ENCODE measurements around the gene TFCP2L1.
A peak's percentile ranks its signal among the peaks of the same experiment; 100 is the strongest.

Gene TFCP2L1

DNA sequence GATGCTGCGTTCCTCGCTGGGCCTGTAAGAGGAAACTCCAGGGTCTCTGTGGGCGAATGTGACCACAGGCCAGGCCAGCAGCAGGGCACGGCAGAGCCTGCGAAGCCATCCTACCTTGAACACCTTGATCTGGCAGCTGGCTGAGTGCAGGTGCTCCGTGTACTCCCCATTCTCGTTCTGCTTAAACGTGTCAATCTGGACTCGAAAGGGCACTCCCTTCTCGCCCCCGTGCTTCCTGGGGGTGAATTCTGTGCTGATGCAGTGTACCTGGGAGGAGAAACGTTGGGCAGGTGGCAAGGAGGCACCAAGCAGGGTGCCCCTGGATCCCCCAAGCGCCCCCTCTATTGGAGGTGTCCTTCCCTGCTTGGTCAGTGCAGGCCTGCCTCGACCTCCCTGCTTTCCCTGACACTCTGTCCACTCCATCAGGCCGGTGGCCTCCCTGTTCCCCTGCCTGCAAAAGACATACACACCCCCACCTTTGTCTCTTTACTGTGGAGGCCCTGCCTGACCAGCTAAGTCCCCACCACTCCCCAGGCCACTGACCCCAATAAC lies 38.2 kb downstream of the TFCP2L1 start:
- no peak for TF ChIP-seq POLR2A (IDR thresholded peaks at IDR 0.05; ENCODE audit: low read length)
- TF ChIP-seq GATA1 (IDR thresholded peaks at IDR 0.05; ENCODE audit: low read depth, low read length): no peak
- no peak for DNase-seq

DNA sequence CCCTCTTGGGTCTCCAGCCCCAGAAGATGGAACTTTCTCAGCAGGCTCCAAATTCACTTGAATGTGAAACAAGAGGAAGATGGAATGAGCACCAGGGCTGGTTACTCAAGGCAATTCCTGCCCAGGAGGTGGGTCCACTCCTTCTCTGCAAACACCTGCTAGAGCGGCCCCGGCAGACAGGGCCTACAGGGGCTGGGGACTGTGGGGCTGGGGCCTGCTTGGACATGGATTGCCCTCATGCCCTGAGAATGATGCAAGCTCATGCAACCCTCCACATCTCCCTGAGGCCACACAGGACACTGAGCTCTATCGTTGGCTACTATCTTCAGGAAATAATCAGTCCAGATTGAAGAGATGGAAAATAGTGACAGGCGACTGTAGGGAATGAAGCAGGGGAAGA lies 39.1 kb downstream of the TFCP2L1 start:
- peak in 1 of 2 experiments; percentile 17 for DNase-seq
- TF ChIP-seq GATA1 (IDR thresholded peaks at IDR 0.05; ENCODE audit: low read depth, low read length) (no peak), POLR2A (IDR thresholded peaks at IDR 0.05; ENCODE audit: low read length) (no peak)

DNA sequence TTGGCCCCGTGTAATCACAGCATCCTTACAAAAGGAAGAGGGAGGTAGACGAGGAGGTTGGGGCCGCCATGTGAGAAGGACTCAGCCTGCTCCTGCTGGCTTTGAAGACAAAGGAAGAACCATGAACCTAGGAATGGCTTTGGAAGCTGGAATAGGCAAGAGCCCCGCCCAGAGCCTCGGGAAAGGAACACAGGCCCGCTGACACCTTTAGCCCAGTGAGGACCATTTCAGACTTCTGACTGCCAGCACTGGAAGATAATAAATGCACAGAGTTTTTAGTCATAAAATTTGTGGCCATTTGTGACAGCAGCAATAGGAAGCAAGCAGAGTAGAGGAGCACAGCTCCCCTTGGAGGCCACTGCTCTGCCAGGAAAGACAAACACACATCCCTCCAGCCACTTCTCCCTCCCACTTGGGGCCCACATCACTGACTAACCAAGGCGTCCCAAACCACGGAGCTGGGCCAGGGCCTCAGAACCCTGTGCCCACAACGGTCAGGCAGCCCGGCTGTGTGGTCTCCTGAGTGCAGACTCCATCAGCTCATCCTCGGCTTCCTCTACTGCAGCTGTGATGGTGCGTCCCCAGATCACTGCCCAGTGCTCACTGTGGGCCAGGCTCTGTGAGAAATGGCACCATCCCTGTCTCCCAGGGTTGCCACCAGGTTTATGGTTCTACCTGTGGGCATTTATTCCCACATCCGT lies 39.7 kb downstream of the TFCP2L1 start:
- no peak for DNase-seq
- TF ChIP-seq POLR2A (IDR thresholded peaks at IDR 0.05; ENCODE audit: low read length) (no peak), GATA1 (IDR thresholded peaks at IDR 0.05; ENCODE audit: low read depth, low read length) (no peak)

DNA sequence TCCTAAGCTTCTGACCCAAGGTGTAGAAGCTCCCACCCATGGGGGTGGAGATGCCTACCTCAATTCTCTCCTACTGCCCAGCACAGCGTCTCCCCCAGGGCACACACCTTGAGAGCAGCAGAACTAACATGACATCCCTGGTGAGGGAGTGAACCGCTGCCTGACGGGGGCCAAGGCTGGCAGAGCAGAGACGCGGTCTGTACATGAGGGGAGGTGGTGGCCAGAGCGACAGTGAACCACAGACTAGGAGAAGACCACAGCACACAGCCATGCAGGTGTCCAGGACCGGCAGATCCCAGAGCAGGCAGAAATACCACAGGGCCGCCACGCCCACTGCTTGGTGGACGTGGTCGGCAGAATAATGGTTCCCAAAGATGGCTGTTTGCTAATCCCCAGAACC lies 40.4 kb downstream of the TFCP2L1 start:
- DNase-seq: no peak
- TF ChIP-seq POLR2A (IDR thresholded peaks at IDR 0.05; ENCODE audit: low read length) (no peak), GATA1 (IDR thresholded peaks at IDR 0.05; ENCODE audit: low read depth, low read length) (no peak)

DNA sequence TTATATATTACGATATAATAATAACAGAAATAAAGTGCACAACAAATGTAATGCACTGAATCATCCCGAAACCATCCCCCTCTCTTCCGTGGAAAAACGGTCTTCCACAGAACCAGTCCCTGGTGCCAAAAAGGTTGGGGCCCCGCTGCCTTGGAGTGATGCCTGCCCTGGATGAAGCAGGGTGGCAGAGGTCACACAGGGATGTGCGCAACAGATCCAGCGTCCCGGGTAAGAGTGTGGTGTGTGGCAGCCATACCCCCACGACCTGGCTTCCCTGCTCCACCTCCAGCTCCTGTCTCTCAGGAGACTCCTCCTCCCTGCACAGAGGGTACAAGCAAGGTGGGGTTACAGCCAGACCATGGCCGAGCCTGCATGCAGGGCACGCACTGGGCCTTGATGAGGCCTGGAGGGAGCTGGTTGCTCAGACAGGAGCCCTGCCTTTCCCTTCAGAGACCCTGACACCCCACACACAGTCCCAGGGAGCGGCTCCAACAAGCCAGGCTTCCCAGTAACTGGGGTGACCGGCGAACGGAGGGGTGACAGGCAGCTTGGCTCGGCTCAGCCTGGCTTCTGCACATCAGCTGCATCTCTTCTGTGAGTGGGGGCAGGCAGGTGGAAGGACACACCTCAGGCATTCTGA lies 41.1 kb downstream of the TFCP2L1 start:
- DNase-seq: no peak
- TF ChIP-seq POLR2A (IDR thresholded peaks at IDR 0.05; ENCODE audit: low read length) (no peak), GATA1 (IDR thresholded peaks at IDR 0.05; ENCODE audit: low read depth, low read length) (no peak)

DNA sequence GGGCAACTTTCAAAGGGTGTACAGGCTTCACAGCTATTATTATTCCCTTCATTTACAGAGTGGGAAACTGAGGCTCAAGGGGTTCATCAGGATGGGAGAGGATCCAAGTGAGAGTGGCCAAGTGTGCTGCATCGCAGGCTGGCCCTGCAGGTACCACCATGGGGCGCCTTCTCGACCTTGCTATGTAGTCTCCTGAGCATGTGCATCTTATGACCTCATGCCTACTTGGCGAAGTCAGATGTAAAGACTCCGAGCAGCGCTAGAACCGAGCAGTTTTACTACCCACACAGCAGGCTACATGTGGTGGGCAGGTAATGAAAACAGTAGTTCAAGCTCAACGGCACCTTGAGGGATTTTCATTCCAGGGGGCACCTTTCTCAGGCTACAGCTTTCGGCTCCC lies 42.0 kb downstream of the TFCP2L1 start:
- no peak for TF ChIP-seq POLR2A (IDR thresholded peaks at IDR 0.05; ENCODE audit: low read length)
- TF ChIP-seq GATA1 (IDR thresholded peaks at IDR 0.05; ENCODE audit: low read depth, low read length): no peak
- no peak for DNase-seq

DNA sequence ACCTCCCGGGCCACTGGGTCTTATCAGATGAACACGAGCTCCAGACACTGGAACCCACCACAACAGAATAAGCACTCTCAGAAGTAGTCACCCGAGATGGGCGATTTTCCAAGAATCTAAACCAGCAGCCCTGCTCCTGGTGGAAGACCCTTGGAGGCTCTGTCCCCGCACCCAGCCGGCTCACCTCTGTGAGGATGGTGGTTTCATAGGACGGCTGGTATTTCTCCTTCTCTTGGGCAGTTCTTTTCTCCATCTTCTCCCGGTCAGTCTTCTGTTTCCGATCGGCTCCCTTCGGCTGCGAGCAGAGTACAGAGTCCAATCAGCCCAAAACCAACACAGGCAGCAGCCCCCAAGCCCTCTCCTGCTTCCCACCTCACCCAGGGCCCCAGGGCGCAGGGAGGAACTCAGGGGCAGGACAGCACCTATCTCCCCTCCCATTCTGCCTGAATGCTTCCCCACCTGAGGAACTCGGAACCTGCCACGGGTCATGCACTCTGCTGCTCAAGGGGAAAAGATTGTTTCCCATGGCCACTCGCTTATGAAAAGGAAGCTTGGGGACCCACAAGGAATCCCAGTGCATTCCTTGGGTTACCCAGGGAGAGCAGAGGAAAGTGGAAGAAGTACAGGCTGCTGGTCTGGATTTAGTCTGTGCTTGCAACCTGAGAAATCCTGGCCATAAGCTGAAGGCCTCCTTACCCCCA lies 42.7 kb downstream of the TFCP2L1 start:
- TF ChIP-seq POLR2A (IDR thresholded peaks at IDR 0.05; ENCODE audit: low read length): no peak
- DNase-seq: no peak

DNA sequence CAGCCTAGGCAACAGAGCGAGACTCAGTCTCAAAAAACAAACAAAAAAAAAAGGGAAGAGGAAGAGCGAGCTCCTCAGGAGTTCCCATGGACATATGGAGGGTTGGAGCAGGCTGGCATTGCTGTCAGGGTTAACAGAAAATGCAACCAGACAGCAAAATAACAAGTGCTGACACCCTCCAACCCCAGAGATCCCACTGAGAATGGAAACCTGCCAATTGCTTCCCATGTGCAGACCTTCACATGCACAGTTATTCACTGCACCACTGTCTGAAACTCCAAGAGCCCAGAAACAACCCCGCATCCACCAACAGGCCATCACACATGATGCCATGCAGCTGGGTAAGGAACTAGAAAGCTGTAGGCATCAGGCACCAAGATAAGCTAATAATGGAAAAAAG lies 43.5 kb downstream of the TFCP2L1 start:
- TF ChIP-seq POLR2A (IDR thresholded peaks at IDR 0.05; ENCODE audit: low read length) (no peak), GATA1 (IDR thresholded peaks at IDR 0.05; ENCODE audit: low read depth, low read length) (no peak)
- no peak for DNase-seq

DNA sequence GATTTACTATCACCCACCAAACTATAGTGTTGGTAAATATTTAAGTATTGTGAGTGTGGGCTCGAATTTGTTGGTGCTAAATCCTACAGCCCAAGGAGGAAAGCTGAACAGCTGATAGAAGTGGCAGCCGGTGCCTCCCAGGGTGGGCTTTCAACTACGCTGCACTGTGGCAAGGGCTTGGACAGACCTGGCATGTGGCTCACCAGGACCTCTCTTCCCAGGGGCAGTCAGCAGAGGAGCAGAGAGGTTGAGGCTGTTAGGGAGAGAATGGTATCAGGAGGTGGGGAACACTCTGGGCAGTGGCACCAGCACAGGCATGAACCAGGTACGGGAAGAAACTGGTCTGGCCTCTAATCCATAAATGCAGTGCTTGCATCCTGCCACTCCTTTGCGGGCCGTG lies 44.6 kb downstream of the TFCP2L1 start:
- no peak for TF ChIP-seq GATA1 (IDR thresholded peaks at IDR 0.05; ENCODE audit: low read depth, low read length)
- TF ChIP-seq POLR2A (IDR thresholded peaks at IDR 0.05; ENCODE audit: low read length): no peak
- no peak for DNase-seq

DNA sequence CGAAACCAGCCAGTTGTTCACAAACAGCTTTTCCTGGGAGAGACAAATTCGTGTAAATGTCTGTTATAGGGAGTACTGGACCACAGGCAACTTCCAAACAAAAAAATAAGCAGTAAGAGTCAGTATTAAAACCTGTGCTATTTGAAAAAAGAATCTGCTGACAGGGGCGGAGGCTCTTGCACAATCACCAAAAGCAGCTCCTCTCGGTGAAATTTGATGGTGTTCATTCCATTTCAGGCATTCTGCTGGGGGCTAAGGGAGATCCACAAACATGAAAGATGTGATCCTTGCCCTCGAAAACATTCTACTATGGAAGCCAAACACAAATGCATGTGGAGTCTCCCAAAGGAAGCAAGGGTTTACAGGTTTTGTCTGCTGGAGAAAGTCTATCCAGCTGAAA lies 45.0 kb downstream of the TFCP2L1 start:
- DNase-seq: no peak
- TF ChIP-seq POLR2A (IDR thresholded peaks at IDR 0.05; ENCODE audit: low read length): no peak
- no peak for TF ChIP-seq GATA1 (IDR thresholded peaks at IDR 0.05; ENCODE audit: low read depth, low read length)

DNA sequence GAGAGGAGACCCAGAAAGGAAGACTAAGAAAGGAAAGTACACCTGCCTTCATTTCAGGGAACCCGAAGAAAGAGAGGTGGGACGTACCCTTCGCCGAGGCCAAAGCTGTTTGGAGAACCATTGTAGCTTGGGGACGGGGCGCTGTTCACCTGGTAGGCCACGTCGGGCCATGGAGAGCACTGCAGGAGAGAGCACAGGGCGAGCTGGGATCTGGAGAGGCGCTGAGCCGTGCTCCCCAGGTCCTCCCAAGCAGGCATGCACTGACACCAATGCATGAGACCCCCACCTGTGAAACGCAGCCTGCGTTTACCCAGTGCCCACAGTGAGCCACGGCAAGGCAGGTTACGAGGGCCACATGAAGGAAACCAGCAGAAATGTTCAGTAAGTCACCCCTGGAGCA lies 45.5 kb downstream of the TFCP2L1 start:
- TF ChIP-seq GATA1 (IDR thresholded peaks at IDR 0.05; ENCODE audit: low read depth, low read length) (no peak), POLR2A (IDR thresholded peaks at IDR 0.05; ENCODE audit: low read length) (no peak)

DNA sequence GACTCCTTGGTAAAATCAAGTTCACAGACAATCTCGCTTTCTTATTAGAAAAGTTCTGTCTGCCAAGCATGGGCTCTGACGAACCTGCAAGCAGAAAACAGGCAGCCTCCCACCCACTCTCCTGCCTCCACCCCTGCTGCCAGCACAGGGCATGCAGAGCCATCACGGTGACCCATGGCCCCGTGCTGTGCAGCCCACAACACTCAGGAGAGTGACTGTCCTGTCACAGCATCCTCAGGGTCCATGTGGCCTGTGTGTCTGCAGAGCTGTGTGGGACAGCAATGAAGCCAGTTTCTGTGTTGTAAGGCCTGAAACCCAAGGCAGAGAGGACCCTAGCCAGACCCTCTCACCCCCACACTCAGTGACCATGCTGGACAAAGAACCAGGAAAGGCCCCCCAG lies 46.2 kb downstream of the TFCP2L1 start:
- TF ChIP-seq POLR2A (IDR thresholded peaks at IDR 0.05; ENCODE audit: low read length) (no peak), GATA1 (IDR thresholded peaks at IDR 0.05; ENCODE audit: low read depth, low read length) (no peak)
- no peak for DNase-seq

More for the DNA sequence above, 45.5 kb downstream of the TFCP2L1 start:
- no peak for DNase-seq

DNA sequence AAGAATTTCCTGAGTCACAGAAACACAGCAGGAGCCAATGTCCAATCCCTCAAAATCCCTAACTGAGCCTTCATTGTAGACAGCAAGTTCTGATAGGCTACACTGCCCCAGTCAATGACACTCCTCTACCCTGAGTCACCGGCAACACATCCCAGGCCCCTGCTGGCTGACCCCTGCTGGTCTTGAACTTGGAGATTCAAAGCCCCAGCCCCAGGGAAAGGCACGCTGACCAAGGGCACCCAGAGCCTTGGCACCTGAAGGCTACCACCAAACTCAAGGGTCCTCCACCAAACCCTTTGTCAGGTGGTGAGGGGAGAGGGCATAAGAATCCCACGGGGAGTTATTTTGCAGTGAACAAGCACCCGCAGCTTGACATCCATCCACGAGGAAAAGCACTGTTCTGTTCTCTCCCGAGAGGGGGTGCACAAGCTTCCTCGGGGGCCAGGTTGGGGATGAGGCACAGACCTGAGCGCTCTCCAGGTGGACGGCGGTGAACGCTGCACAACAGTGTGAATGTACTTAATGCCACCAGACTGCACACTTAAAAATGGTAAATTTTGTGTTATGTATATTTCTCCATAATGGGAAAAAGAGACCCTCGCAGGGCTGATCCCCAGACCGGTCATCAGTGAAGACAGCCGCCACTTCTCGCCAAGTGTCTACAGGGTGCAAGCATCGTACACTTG lies 46.9 kb downstream of the TFCP2L1 start:
- TF ChIP-seq POLR2A (IDR thresholded peaks at IDR 0.05; ENCODE audit: low read length) (no peak), GATA1 (IDR thresholded peaks at IDR 0.05; ENCODE audit: low read depth, low read length) (no peak)
- DNase-seq: no peak
